ENCODE measurements around the gene CUZD1. TPM values are rescaled to one million over a fixed set of nuclear protein-coding genes. Genes with fewer than 3 reads are reported as not detected.

CUZD1 gene
- total and polyA plus RNA-seq, 3 experiments from 2014 or later: 1.6 to 1.8 (median 1.6) TPM

DNA sequence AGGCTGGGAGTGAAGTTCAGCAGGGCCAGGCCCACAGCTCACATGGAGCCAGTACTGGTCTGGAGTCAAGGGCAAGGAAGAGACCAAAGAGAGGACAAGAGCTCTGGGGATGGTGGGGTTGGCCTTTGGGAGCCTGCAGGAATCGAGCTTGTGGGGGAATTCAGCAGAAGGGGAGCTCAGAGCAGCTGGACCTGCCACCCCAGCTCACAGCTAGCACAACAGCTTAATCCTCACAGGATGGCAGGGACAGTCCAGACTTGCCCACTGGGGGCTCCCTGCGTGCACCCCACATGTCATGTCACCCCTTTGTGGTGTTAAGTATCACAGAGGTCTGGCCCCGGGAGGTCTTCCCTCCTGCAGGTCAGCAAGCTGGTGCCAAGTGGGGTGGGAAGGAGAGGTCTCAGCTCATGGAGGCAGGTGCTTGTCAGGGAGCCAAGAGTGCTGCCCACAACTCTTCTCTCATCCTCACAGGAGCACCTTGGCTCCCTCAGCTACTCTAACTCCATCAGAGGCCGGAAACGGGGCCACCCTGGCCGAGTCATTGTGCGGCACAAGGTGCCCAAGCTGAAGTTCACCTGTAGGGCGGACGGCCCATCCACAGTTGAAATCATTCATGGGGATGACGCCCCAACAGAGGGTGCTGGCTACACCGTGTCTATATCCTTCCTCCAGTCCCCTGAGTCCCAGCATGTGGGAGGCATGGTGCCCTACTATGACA is 22.5 kb downstream of the CUZD1 start:
- Histone ChIP-seq H3K36me3 (ENCODE audit: insufficient read depth, low read length) (no peaks in the 10 kb centered on the region), H3K27me3 (ENCODE audit: insufficient read depth, low read length, poor library complexity, severe bottlenecking) (no peaks in the 10 kb centered on the region), H3K9me3 (ENCODE audit: low read length) (no peaks in the 10 kb centered on the region), H3K27ac (ENCODE audit: low read depth, low read length) (no peak overlapping the region), H3K4me1 (ENCODE audit: insufficient read depth, low read length) (no peaks in the 10 kb centered on the region), H3K4me3 (ENCODE audit: low read length) (no peak overlapping the region)
- H3K27me3 Mint-ChIP-seq: peaks cover 49 to 66% of the 10 kb centered on the region in 2 donors
- ChIA-PET CTCF (interaction anchor here (0.7 kb wide), 1 partner anchor 524 kb away, joined by 3 read pairs; no protein-coding TSS in a partner anchor), POLR2A (no interaction called here)
- no peaks in the 10 kb centered on the region for H3K9me3 Mint-ChIP-seq
- no peaks in the 10 kb centered on the region for H3K36me3 Mint-ChIP-seq
- no peak for DNase-seq
- no peak overlapping the region for H3K27ac Mint-ChIP-seq
- H3K4me3 Mint-ChIP-seq: no peak overlapping the region
- H3K4me1 Mint-ChIP-seq: no peaks in the 10 kb centered on the region

DNA sequence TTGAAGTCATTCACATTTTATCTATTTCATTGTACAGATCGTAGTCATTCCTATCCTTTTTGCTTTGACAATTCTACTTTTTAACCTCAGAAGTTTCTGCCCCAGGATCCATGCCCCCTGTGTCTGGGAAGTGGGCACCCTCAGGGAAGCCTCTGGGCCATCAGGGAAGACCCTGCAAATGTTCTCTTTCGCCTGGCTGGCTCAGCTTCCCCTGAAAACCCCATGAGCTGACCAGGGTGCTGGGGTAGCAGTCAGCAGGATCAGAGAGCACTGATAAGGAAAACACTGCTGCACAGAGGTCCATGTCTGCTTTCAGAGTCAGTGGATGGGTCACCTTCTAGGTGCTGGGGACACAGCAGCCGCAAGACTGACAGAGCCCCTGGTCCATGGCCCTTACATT is 23.8 kb downstream of the CUZD1 start:
- CTCF ChIA-PET: no interaction called here
- no peaks in the 10 kb centered on the region for H3K9me3 ChIP-seq (ENCODE audit: low read length)
- Mint-ChIP-seq H3K36me3 (no peaks in the 10 kb centered on the region), H3K27ac (no peak overlapping the region), H3K27me3 (peaks cover 48 to 79% of the 10 kb centered on the region in 2 donors), H3K4me1 (no peaks in the 10 kb centered on the region), H3K4me3 (no peak overlapping the region), H3K9me3 (peaks cover 0 to 3% (median 0%) of the 10 kb centered on the region in 5 donors)
- POLR2A ChIA-PET: no interaction called here
- DNase-seq: no peak
- H3K36me3 ChIP-seq (ENCODE audit: insufficient read depth, low read length): no peaks in the 10 kb centered on the region
- H3K27me3 ChIP-seq (ENCODE audit: insufficient read depth, low read length, poor library complexity, severe bottlenecking): no peaks in the 10 kb centered on the region
- no peaks in the 10 kb centered on the region for H3K4me1 ChIP-seq (ENCODE audit: insufficient read depth, low read length)
- no peak overlapping the region for H3K4me3 ChIP-seq (ENCODE audit: low read length)
- H3K27ac ChIP-seq (ENCODE audit: low read depth, low read length): no peak overlapping the region

DNA sequence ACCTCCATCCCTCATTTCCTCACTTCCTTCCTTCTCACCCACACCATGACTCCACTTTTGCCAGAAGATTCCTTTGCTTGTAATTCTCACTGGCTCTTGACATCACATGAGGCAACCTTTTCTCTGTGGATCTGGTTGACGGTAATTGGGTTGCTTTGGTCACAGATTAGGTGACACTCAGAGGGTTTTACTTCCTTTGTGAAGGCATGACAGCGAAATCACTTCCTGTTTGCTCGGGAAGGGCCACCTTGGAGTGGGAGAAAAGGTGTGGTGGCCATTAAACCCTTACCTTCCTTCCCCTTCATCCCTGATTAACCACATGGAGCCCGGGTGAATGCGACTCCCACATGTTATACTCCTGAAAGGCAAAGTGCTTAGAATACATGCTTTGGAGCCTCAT is 30.2 kb downstream of the CUZD1 start:
- no peaks in the 10 kb centered on the region for H3K9me3 ChIP-seq (ENCODE audit: low read length)
- CTCF ChIA-PET: no interaction called here
- Mint-ChIP-seq H3K4me1 (no peaks in the 10 kb centered on the region), H3K9me3 (peaks cover 0 to 3% (median 0%) of the 10 kb centered on the region in 5 donors), H3K36me3 (no peaks in the 10 kb centered on the region), H3K27me3 (peaks cover 39 to 52% of the 10 kb centered on the region in 2 donors), H3K27ac (no peak overlapping the region), H3K4me3 (no peak overlapping the region)
- no peaks in the 10 kb centered on the region for H3K36me3 ChIP-seq (ENCODE audit: insufficient read depth, low read length)
- DNase-seq: no peak
- POLR2A ChIA-PET: no interaction called here
- no peak overlapping the region for H3K27ac ChIP-seq (ENCODE audit: low read depth, low read length)
- no peaks in the 10 kb centered on the region for H3K27me3 ChIP-seq (ENCODE audit: insufficient read depth, low read length, poor library complexity, severe bottlenecking)
- no peaks in the 10 kb centered on the region for H3K4me1 ChIP-seq (ENCODE audit: insufficient read depth, low read length)
- H3K4me3 ChIP-seq (ENCODE audit: low read length): no peak overlapping the region

DNA sequence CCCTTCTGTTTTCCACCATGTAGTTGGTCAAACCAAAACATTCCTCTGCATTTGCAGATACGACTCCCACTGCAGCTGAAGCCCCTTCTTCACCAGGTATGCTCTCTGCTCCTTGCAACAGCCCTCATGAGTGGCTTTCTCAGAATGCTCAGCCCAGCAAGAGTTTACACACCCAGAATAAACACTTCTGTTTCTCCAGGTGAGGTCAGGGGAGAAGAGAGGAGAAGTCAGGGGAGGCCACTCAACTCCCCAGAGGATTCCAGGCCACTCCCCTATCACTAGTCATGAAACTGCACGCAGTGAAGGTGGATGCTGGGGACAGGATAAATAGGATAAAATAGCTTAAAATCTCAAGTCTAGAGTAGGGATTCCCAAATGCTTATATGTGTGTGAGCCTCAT is 31.2 kb downstream of the CUZD1 start:
- no peaks in the 10 kb centered on the region for H3K36me3 ChIP-seq (ENCODE audit: insufficient read depth, low read length)
- peaks cover 0 to 3% (median 0%) of the 10 kb centered on the region in 5 donors for H3K9me3 Mint-ChIP-seq
- no peaks in the 10 kb centered on the region for H3K4me1 Mint-ChIP-seq
- no peak overlapping the region for H3K4me3 ChIP-seq (ENCODE audit: low read length)
- no peaks in the 10 kb centered on the region for H3K27me3 ChIP-seq (ENCODE audit: insufficient read depth, low read length, poor library complexity, severe bottlenecking)
- no peaks in the 10 kb centered on the region for H3K36me3 Mint-ChIP-seq
- H3K27me3 Mint-ChIP-seq: peaks cover 29 to 46% of the 10 kb centered on the region in 2 donors
- no peaks in the 10 kb centered on the region for H3K9me3 ChIP-seq (ENCODE audit: low read length)
- ChIA-PET CTCF (no interaction called here), POLR2A (no interaction called here)
- H3K4me3 Mint-ChIP-seq: no peak overlapping the region
- DNase-seq: no peak
- H3K4me1 ChIP-seq (ENCODE audit: insufficient read depth, low read length): no peaks in the 10 kb centered on the region
- H3K27ac Mint-ChIP-seq: no peak overlapping the region
- H3K27ac ChIP-seq (ENCODE audit: low read depth, low read length): no peak overlapping the region

DNA sequence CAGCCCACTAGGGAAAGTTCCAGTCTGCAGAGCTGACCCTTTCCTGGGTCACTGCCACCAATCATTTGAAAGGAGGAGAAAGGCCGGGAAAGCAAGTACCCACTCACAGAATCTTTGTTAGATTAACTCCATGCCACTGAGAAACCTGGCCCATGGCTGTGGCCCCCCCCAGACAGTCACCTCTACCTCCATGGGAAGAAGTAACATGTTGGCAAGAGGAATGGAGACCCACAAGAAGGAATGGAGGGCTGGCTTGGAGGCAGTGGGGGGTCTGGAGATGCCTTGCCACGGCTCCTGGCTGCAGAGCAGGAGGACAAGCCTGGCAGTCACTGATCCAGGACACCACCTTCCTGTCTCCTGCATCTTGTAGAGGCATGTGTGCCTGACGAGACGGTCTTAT is 32.9 kb downstream of the CUZD1 start:
- Histone ChIP-seq H3K27ac (ENCODE audit: low read depth, low read length) (no peak overlapping the region), H3K4me3 (ENCODE audit: low read length) (no peak overlapping the region), H3K9me3 (ENCODE audit: low read length) (no peaks in the 10 kb centered on the region), H3K27me3 (ENCODE audit: insufficient read depth, low read length, poor library complexity, severe bottlenecking) (no peaks in the 10 kb centered on the region), H3K36me3 (ENCODE audit: insufficient read depth, low read length) (no peaks in the 10 kb centered on the region), H3K4me1 (ENCODE audit: insufficient read depth, low read length) (no peaks in the 10 kb centered on the region)
- peaks cover 0 to 3% (median 0%) of the 10 kb centered on the region in 5 donors for H3K9me3 Mint-ChIP-seq
- CTCF ChIA-PET: no interaction called here
- POLR2A ChIA-PET: no interaction called here
- peaks cover 20 to 32% of the 10 kb centered on the region in 2 donors for H3K27me3 Mint-ChIP-seq
- H3K4me1 Mint-ChIP-seq: no peaks in the 10 kb centered on the region
- no peak for DNase-seq
- no peak overlapping the region for H3K27ac Mint-ChIP-seq
- H3K36me3 Mint-ChIP-seq: no peaks in the 10 kb centered on the region
- H3K4me3 Mint-ChIP-seq: no peak overlapping the region

DNA sequence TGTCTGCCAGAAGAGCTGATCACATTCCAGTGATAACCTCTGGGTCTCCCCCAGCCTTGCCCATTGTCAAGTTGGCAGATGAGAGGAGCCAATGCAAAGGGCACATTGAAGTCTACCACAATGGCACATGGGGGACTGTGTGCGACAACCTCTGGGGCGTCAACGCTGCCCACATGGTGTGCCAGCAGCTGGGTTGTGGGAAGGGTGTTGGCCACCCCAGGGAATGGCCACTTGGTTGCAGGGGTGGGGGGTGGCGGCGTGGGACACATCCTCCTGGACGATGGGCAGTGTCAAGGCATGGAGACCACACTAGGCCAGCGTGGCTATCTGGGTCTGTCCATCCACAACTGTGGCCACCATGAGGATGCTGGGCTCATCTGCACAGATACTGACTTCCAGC is 43.4 kb downstream of the CUZD1 start:
- Histone ChIP-seq H3K27me3 (ENCODE audit: insufficient read depth, low read length, poor library complexity, severe bottlenecking) (no peaks in the 10 kb centered on the region), H3K27ac (ENCODE audit: low read depth, low read length) (no peak overlapping the region), H3K36me3 (ENCODE audit: insufficient read depth, low read length) (no peaks in the 10 kb centered on the region), H3K4me1 (ENCODE audit: insufficient read depth, low read length) (no peaks in the 10 kb centered on the region), H3K4me3 (ENCODE audit: low read length) (no peak overlapping the region), H3K9me3 (ENCODE audit: low read length) (no peaks in the 10 kb centered on the region)
- POLR2A ChIA-PET: no interaction called here
- Mint-ChIP-seq H3K9me3 (no peaks in the 10 kb centered on the region), H3K27ac (no peak overlapping the region), H3K36me3 (no peaks in the 10 kb centered on the region), H3K27me3 (peaks cover 2 to 10% of the 10 kb centered on the region in 2 donors), H3K4me3 (no peak overlapping the region), H3K4me1 (no peaks in the 10 kb centered on the region)
- no peak for DNase-seq
- CTCF ChIA-PET: no interaction called here

DNA sequence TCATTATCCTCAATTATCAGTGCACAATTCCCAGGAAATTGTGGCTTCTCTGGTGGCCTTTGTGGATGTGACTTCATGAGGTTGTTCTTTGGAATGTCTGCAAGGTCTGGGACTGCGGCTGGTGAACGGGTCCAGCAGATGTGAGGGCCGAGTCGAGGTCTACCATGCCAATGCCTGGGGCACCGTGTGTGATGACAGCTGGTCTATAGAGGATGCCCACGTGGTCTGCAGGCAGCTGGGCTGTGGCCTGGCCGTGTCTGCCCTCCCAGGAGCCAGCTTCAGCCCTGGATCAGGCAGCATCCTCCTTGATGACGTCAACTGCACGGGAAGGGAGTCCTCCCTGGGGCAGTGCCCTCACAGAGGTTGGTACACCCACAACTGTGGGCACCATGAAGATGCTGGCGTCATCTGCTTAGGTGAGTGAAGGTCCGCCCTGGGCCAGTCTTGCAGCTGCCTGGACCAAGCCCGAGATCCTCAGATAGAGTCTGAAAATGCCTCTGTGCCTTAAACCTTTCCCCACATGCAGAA is 46.9 kb downstream of the CUZD1 start:
- Histone ChIP-seq H3K4me3 (ENCODE audit: low read length) (no peak overlapping the region), H3K36me3 (ENCODE audit: insufficient read depth, low read length) (no peaks in the 10 kb centered on the region), H3K27me3 (ENCODE audit: insufficient read depth, low read length, poor library complexity, severe bottlenecking) (no peaks in the 10 kb centered on the region), H3K27ac (ENCODE audit: low read depth, low read length) (no peak overlapping the region), H3K4me1 (ENCODE audit: insufficient read depth, low read length) (no peaks in the 10 kb centered on the region), H3K9me3 (ENCODE audit: low read length) (no peaks in the 10 kb centered on the region)
- Mint-ChIP-seq H3K9me3 (no peaks in the 10 kb centered on the region), H3K27me3 (peaks cover 4 to 13% of the 10 kb centered on the region in 2 donors), H3K4me1 (no peaks in the 10 kb centered on the region), H3K27ac (no peak overlapping the region), H3K4me3 (no peak overlapping the region), H3K36me3 (no peaks in the 10 kb centered on the region)
- DNase-seq: no peak
- CTCF ChIA-PET: no interaction called here
- POLR2A ChIA-PET: no interaction called here

DNA sequence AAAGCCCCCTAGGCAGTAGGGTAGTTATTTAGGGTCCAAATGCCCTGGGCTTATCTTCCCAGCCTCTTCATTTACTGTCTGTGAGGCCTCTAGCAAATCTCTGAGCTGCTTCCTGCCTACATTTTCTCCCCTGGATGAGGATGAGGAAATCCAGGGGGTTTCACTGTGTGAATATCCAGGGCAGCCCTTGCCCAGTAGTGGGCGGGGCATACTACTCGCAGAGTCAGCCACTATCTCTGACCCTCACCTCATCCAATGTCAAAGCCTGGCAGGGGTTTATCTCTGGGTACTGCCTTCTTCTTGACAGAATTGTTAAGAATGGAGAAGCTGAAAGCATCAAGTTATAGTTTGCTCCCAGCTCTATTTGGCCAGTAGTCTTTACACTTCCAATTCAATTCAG is 48.9 kb downstream of the CUZD1 start:
- DNase-seq: no peak
- H3K36me3 ChIP-seq (ENCODE audit: insufficient read depth, low read length): no peaks in the 10 kb centered on the region
- H3K9me3 ChIP-seq (ENCODE audit: low read length): no peaks in the 10 kb centered on the region
- no peak overlapping the region for H3K4me3 Mint-ChIP-seq
- no peaks in the 10 kb centered on the region for H3K9me3 Mint-ChIP-seq
- POLR2A ChIA-PET: no interaction called here
- H3K27me3 Mint-ChIP-seq: peaks cover 7 to 19% of the 10 kb centered on the region in 2 donors
- no peaks in the 10 kb centered on the region for H3K4me1 ChIP-seq (ENCODE audit: insufficient read depth, low read length)
- no peaks in the 10 kb centered on the region for H3K36me3 Mint-ChIP-seq
- no peak overlapping the region for H3K27ac Mint-ChIP-seq
- no peak overlapping the region for H3K4me3 ChIP-seq (ENCODE audit: low read length)
- CTCF ChIA-PET: no interaction called here
- H3K4me1 Mint-ChIP-seq: no peaks in the 10 kb centered on the region
- H3K27me3 ChIP-seq (ENCODE audit: insufficient read depth, low read length, poor library complexity, severe bottlenecking): no peaks in the 10 kb centered on the region
- no peak overlapping the region for H3K27ac ChIP-seq (ENCODE audit: low read depth, low read length)

All from CD8-positive, alpha-beta memory T cell (primary cell).